GM21825 (cell line): ENCODE measurements around the gene TC2N.
"Not testable (repeated sequence)": the region's sequence is repeated elsewhere in the genome, so short reads cannot be mapped to it uniquely, and the experiment has no call there.

Experiments
- ATAC-seq: cut with Tn5 transposase; IDR thresholded peaks from one replicate; pipeline ENCODE4 v1.9.1; 2021; ENCODE audit warnings: mild to moderate bottlenecking, moderate library complexity; ENCODE audit not compliant: unreplicated experiment

TC2N gene

DNA sequence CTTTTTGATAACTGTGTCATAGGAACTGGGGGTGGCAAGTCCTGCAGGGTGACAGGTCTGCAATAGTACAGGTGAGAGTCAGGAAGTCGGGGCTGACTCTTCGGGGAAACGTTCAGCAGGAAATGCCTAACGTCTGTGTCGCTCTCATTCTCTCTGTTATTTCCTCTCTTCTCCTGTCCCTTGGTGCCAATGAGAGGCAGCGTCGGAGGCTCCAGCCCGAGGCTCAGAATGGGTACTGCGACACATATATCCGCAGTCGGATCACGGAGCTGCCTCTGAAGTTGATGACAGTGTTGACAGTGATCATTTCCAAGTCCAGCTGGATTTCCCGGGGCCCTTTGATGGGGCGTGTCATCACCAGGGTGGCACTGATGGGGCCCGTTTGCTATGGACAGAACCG is 2.7 kb upstream of the TC2N start:
- ATAC-seq = no peak

GRCh38 chr14:91869556-91869955 is 2.2 kb upstream of the TC2N start:
- ATAC-seq = no peak

GRCh38 chr14:91866511-91867295 is 633 bp downstream of the TC2N start:
- no peak for ATAC-seq

GRCh38 chr14:91866061-91866460 is 1.3 kb downstream of the TC2N start:
- no peak for ATAC-seq

DNA sequence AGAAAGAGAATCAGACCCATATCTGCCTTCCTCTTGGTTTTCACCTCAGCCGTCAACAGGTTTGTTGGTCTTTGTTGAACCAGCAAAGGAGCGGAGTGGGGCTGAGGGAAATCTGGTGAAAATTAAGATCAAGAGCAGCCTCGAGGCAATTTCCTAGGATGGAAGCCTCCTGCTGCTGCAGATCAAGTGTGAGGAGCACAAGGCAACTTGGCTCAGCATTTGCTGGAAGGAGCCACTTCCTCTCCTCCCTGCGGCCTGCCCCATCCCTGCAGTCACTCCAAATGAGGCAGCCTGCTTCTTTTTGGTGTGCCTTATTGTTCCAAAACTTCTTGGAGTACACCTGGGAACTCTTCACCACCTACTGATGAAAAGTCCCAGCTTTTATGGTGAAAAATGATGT is 4.9 kb downstream of the TC2N start:
- ATAC-seq = no peak

- ATAC-seq = no peak
Observed at GRCh38 chr14:91861091-91861490, 6.2 kb downstream of the TC2N start.

- no peak for ATAC-seq
Observed at GRCh38 chr14:91860238-91860637, 7.1 kb downstream of the TC2N start.

DNA sequence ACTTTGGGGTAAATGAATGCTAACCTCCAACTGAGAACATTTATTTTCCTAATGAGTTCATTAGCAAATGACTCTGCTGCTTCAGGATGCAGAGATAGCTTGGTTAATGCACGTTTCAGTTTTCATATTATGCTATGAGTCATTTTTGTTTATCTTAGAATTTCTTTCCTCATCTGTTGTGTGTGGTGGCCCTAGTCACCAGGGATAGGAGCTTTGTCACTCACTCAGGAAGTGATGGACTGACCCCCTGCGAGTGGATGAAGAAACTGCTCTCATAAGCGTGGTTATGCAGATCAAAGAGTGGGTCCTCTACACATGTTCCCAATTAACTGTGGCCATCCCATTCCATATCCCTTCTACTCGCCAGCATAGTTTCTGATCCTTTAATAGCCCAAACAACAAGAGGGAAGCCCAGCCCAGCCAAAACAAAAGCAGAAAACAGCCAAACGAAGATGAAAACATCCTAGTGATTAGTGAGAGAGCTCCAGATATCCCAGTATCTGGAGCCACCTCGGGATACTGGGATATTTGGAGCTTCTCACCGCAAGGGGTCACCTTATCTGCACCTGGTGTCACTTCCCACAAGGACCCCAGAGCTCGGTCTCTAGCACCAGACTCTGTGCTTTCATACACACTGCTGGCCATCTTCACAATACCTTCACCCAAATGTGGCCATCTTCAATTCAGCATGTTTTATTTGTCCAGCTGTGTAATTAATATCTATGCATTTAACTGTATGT is 8.6 kb downstream of the TC2N start:
- ATAC-seq = peak; percentile 83

GRCh38 chr14:91857614-91858013 is 9.7 kb downstream of the TC2N start:
- ATAC-seq = no peak

- ATAC-seq = no peak
Observed at GRCh38 chr14:91854327-91854934, 12.9 kb downstream of the TC2N start.

- no peak for ATAC-seq
Observed at GRCh38 chr14:91851563-91851962, 15.8 kb downstream of the TC2N start.

- ATAC-seq = no peak
Observed at GRCh38 chr14:91848504-91849001, 18.8 kb downstream of the TC2N start.

- peak; percentile 53 for ATAC-seq
Observed at GRCh38 chr14:91847693-91848092, 19.6 kb downstream of the TC2N start.

DNA sequence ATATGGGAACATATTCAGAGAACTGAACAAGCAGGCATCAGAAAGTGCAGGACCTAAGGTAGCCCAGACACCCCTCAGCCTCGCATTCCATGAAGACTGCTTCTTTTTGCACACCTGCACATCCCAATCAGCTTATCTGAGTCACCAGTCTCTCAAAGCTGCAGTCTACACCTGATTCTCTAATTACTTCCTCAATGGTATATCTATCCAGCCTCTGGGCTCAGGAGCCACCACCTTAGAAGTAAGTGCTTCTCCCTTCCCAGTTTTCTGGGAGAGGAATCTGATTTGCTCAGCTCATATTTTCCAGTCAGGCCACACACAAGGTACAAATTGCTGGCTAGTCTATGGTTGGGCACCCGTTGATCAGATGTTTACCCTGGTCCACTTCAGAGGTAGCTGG is 21.7 kb downstream of the TC2N start:
- no peak for ATAC-seq

GRCh38 chr14:91845056-91845455 is 22.3 kb downstream of the TC2N start:
- not testable (repeated sequence) for ATAC-seq

DNA sequence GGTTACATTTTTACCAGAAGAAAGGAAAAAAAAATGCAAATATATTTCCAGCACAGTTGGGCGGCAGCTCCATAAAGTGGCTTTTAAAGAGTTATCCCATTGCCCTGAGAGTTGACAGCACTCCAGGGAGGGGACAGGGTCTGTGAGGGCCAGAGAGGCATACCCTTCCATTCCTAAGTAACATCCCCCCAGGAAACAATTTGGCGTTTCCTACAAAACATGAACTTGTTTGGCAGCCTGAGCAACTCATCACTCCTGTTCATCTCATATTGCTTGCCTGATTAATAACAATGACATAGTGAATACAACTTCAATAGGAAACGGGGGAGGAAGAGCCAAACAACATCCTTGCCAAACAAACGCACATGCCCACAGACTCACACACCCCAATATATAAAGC is 23.3 kb downstream of the TC2N start:
- ATAC-seq = no peak

GRCh38 chr14:91843437-91843836 is 23.9 kb downstream of the TC2N start:
- ATAC-seq = no peak

GRCh38 chr14:91841065-91841464 is 26.3 kb downstream of the TC2N start:
- ATAC-seq = no peak

- ATAC-seq = no peak
Observed at GRCh38 chr14:91839749-91840148, 27.6 kb downstream of the TC2N start.

DNA sequence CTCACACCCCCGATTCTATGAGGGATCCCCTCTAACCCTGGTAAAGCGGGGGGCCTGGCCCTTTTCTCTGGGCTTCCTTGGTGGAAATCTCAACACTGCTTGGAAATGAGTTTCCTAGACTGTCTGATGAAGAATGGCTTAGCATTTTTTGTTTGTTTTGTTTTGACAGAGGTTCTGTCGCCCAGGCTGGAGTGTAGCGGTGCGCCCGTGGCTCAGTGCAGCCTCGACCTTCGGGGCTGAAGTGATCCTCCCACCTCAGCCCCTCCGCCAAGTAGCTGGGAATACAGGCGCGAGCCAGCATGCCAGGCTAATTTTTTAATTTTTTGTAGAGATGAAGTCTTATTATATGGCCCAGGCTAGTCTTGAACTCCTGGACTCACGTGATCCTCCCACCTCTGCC is 30.3 kb downstream of the TC2N start:
- no peak for ATAC-seq

GRCh38 chr14:91835920-91836843 is 31.2 kb downstream of the TC2N start:
- peak; percentile 66 for ATAC-seq
